CD4-positive, alpha-beta T cell (primary cell): ENCODE results near the gene MBD3L2. TPM values are rescaled to one million over a fixed set of nuclear protein-coding genes. Genes with fewer than 3 reads are reported as not detected.

Experiments
- ATAC-seq: fragments of 200-7000 bp; cut with Tn5 transposase; one replicate; pipeline ENCODE4 v1.10.0; 2022; ENCODE audit warnings: mild to moderate bottlenecking; ENCODE audit not compliant: poor library complexity
- CTCF ChIA-PET: fragments of 350-600 bp; sonication (Branson Sonifier 250); formaldehyde crosslinking; loops from one replicate; lab custom pipeline; 2021; ENCODE audit warnings: antibody characterized with exemption, inconsistent platforms; lab: Charles Lee
- POLR2A ChIA-PET: fragments of 350-600 bp; sonication (Branson Sonifier 250); formaldehyde crosslinking; loops from one replicate; lab custom pipeline; 2021; ENCODE audit warnings: antibody characterized with exemption, inconsistent platforms; lab: Charles Lee
- DNase-seq, 14 experiments: peaks; one replicate each; pipeline ENCODE4 v3.0.0-alpha.2; 2013 to 2020; ENCODE audit warnings: mixed read lengths in 2 of 14
- H3K27ac ChIP-seq, 2 donors: one replicate each; pipeline versions ENCODE4 v1.5.1 to v1.7.0; 2013; ENCODE audit warnings: low read length in 2 of 2, low read depth in 1 of 2, mild to moderate bottlenecking in 1 of 2
- H3K27me3 ChIP-seq, 2 experiments: 1 replicate in 1 of 2; 2 replicates in 1 of 2; pipeline versions ENCODE4 v1.6.1 to v1.7.0; 2013; ENCODE audit warnings: low read length in 2 of 2, control low read depth in 1 of 2, mild to moderate bottlenecking in 1 of 2, moderate library complexity in 1 of 2; ENCODE audit not compliant: insufficient read depth in 2 of 2, control insufficient read depth in 1 of 2
- H3K36me3 ChIP-seq: one replicate; pipeline ENCODE4 v1.6.1; 2013; ENCODE audit warnings: low read length, control low read depth; ENCODE audit not compliant: insufficient read depth
- H3K4me1 ChIP-seq: one replicate; pipeline ENCODE4 v1.6.1; 2013; ENCODE audit warnings: low read length, control low read depth; ENCODE audit not compliant: insufficient read depth
- H3K4me3 ChIP-seq: one replicate; pipeline ENCODE4 v1.5.1; 2013; ENCODE audit warnings: mild to moderate bottlenecking, low read length, moderate library complexity
- H3K9me3 ChIP-seq, 2 experiments: 1 replicate in 1 of 2; 2 replicates in 1 of 2; pipeline versions ENCODE4 v1.6.1 to v1.7.0; 2013; ENCODE audit warnings: low read length in 2 of 2, mild to moderate bottlenecking in 2 of 2, control low read depth in 1 of 2, moderate library complexity in 1 of 2; ENCODE audit not compliant: control insufficient read depth in 1 of 2, insufficient read depth in 1 of 2
- H3K27ac Mint-ChIP-seq: one replicate; pipeline ENCODE4 v1.8.0; 2020; ENCODE audit warnings: mixed read lengths
- H3K27me3 Mint-ChIP-seq: one replicate; pipeline ENCODE4 v1.8.0; 2021; ENCODE audit warnings: mixed read lengths
- H3K36me3 Mint-ChIP-seq: one replicate; pipeline ENCODE4 v1.8.0; 2021; ENCODE audit warnings: low read depth, mixed read lengths
- H3K4me1 Mint-ChIP-seq: one replicate; pipeline ENCODE4 v1.8.0; 2021; ENCODE audit warnings: low read depth, mixed read lengths
- H3K4me3 Mint-ChIP-seq: one replicate; pipeline ENCODE4 v1.8.0; 2020; ENCODE audit warnings: mild to moderate bottlenecking, mixed read lengths
- H3K9me3 Mint-ChIP-seq: one replicate; pipeline ENCODE4 v1.8.0; 2020; ENCODE audit warnings: mixed read lengths
- intact Hi-C, 2 experiments: fragments of 100-400 bp; cut with DNase I in 1 of 2; cut with micrococcal nuclease in 1 of 2; formaldehyde crosslinking; loops; one replicate each; pipeline versions ENCODE4 v1.15.1 to v1.9.0; 2023 to 2025; cut with DNase I, micrococcal nuclease
- total RNA-seq, 174 experiments: library from RNA in 2 of 174; stranded (reverse) in 2 of 174; gene quantifications; one replicate each; pipeline ENCODE4 v1.2.3 and lab custom pipeline; 2021 to 2026
- TF ChIP-seq, protein P1 (sequence below): fragments of 200-600 bp; IDR thresholded peaks from one replicate; pipeline ENCODE4 v1.8.0; 2022; ENCODE audit warnings: antibody characterized with exemption, mild to moderate bottlenecking

MBD3L2 gene
- total RNA-seq, 2 experiments from 2014 or later, result not detected

DNA sequence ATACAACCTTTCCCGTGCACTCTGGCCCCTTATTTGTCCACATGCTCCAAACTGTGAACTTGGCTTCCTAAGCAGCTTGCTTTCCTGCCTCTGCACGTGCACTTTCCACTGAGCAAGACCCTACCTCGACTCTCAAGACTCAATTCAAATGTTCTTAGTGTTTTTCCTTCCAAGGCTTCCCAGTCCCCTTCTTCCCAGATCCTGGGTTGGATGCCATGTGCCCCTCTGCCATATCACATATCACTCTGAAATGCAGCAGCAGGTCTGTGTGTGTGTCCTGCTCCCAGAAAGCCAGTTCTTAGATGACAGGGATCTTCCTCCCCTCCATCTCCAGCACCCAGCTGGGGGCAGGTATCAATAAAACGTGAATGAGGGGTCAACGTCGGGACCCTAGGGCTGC lies 23.4 kb downstream of the MBD3L2 start:
- Histone ChIP-seq H3K4me1 (peaks cover 21% of the 10 kb centered on the region), H3K9me3 (peaks cover 28 to 37% of the 10 kb centered on the region in 2 experiments), H3K27me3 (no peaks in the 10 kb centered on the region), H3K27ac (no peak overlapping the region), H3K4me3 (no peak overlapping the region), H3K36me3 (peaks cover 62% of the 10 kb centered on the region)
- no peak for DNase-seq
- ATAC-seq, result no peak
- TF ChIP-seq, protein P1, sequence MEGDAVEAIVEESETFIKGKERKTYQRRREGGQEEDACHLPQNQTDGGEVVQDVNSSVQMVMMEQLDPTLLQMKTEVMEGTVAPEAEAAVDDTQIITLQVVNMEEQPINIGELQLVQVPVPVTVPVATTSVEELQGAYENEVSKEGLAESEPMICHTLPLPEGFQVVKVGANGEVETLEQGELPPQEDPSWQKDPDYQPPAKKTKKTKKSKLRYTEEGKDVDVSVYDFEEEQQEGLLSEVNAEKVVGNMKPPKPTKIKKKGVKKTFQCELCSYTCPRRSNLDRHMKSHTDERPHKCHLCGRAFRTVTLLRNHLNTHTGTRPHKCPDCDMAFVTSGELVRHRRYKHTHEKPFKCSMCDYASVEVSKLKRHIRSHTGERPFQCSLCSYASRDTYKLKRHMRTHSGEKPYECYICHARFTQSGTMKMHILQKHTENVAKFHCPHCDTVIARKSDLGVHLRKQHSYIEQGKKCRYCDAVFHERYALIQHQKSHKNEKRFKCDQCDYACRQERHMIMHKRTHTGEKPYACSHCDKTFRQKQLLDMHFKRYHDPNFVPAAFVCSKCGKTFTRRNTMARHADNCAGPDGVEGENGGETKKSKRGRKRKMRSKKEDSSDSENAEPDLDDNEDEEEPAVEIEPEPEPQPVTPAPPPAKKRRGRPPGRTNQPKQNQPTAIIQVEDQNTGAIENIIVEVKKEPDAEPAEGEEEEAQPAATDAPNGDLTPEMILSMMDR, result no peak
- POLR2A ChIA-PET, result no interaction called here
- H3K36me3 Mint-ChIP-seq, result peaks cover 75% of the 10 kb centered on the region
- CTCF ChIA-PET, result no interaction called here
- peaks cover 1% of the 10 kb centered on the region for H3K9me3 Mint-ChIP-seq
- no peaks in the 10 kb centered on the region for H3K27me3 Mint-ChIP-seq
- peak overlapping the region; percentile 49 for H3K27ac Mint-ChIP-seq
- peaks cover 25% of the 10 kb centered on the region for H3K4me1 Mint-ChIP-seq
- peak overlapping the region; percentile 83 for H3K4me3 Mint-ChIP-seq
- intact Hi-C loops, result no loop called here

DNA sequence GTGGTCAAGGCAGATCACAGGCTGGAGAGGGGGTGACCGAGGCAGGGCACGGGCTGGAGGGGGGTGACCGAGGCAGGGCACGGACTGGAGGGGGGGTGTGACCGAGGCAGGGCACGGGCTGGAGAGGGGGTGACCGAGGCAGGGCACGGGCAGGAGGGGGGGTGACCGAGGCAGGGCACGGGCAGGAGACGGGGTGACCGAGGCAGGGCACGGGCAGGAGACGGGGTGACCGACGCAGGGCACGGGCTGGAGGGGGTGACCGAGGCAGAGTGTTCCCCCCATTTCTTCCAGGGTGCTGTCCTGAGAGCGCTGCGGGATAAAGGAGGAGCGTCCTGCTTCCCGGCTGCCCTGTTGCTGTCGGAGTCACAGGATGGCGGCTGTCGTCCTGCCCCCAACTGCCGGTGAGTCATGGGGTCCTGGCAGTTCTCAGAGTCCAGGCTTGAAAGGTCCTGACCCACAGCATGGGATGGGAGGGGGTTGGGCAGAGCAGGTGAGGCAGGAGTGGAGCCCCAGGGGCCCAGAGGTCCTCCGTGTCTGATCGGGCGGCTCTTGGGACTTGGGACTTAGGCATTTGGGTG lies 25.7 kb downstream of the MBD3L2 start:
- intact Hi-C loops, result no loop called here
- H3K9me3 ChIP-seq, result peaks cover 51 to 53% of the 10 kb centered on the region in 2 experiments
- H3K36me3 ChIP-seq, result peaks cover 85% of the 10 kb centered on the region
- no peak overlapping the region for H3K4me3 ChIP-seq
- H3K27me3 ChIP-seq, result no peaks in the 10 kb centered on the region
- Mint-ChIP-seq H3K4me1 (peaks cover 15% of the 10 kb centered on the region), H3K4me3 (no peak overlapping the region), H3K27me3 (no peaks in the 10 kb centered on the region), H3K27ac (no peak overlapping the region), H3K36me3 (peaks cover 89% of the 10 kb centered on the region), H3K9me3 (peaks cover 5% of the 10 kb centered on the region)
- TF ChIP-seq, protein P1, result no peak
- peaks cover 11% of the 10 kb centered on the region for H3K4me1 ChIP-seq
- ChIA-PET POLR2A (no interaction called here), CTCF (no interaction called here)
- H3K27ac ChIP-seq, result no peak overlapping the region
- ATAC-seq, result no peak
- DNase-seq, result no peak

DNA sequence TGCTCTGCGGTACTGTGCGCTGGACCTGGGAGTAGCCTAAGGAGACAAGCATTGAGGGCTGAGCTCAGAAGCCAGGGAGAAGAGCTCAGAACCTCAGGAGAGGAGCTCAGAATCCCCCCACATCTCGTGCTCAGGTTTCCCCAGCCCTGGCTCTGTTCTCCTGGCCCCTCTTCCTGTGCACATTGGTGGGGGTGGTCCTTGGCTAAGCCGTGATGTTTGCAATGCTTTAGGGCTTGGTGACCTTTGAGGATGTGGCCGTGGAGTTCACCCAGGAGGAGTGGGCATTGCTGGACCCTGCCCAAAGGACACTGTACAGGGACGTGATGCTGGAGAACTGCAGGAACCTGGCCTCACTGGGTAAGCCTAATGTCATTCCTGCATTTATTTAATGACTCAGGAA lies 27.0 kb downstream of the MBD3L2 start:
- H3K36me3 Mint-ChIP-seq, result peaks cover 92% of the 10 kb centered on the region
- TF ChIP-seq, protein P1, result no peak

More for the DNA sequence above, 27.0 kb downstream of the MBD3L2 start:
- ChIA-PET POLR2A (interaction anchor here (0.6 kb wide), 1 partner anchor 1511 kb away, joined by 4 read pairs; no protein-coding TSS in a partner anchor), CTCF (interaction anchor here (0.7 kb wide), 1 partner anchor 115 kb away, joined by 3 read pairs; no protein-coding TSS in a partner anchor)
- intact Hi-C loops, result no loop called here
- no peak overlapping the region for H3K27ac ChIP-seq
- DNase-seq (no peak), ATAC-seq (no peak)
- peaks cover 95% of the 10 kb centered on the region for H3K36me3 ChIP-seq
- H3K27me3 ChIP-seq, result no peaks in the 10 kb centered on the region
- Mint-ChIP-seq H3K9me3 (peaks cover 5% of the 10 kb centered on the region), H3K27me3 (no peaks in the 10 kb centered on the region), H3K4me3 (no peak overlapping the region), H3K27ac (no peak overlapping the region), H3K4me1 (peaks cover 10% of the 10 kb centered on the region)
- H3K9me3 ChIP-seq, result peaks cover 64% of the 10 kb centered on the region in 2 experiments
- H3K4me1 ChIP-seq, result no peaks in the 10 kb centered on the region
- no peak overlapping the region for H3K4me3 ChIP-seq
